Mesangial cell (primary cell): Measurements from ENCODE around the gene BPI. TPM values are rescaled to one million over a fixed set of nuclear protein-coding genes. Genes with fewer than 3 reads are reported as not detected.

Experiments
- total RNA-seq: library from RNA; depleted of rRNA; stranded (reverse); fragments of >200 nt; gene quantifications from 2 replicates; pipeline ENCODE4 v1.2.3, GENCODE V29; 2015

The BPI gene
- 0.33 TPM in 1 of 2 replicates, not detected in the other for total RNA-seq

GRCh38 chr20:38303908-38304379, at the start of gene BPI:
Gene BPI, plus strand, starts transcription at chr20:38304156. Its CDS starts 68 bp downstream, at chr20:38304224.

GRCh38 chr20:38260378-38261053, 43.4 kb upstream of the BPI start, which contains the start of gene KIAA1755:
Gene KIAA1755, minus strand, starts transcription at chr20:38260735. Its CDS starts 235 bp downstream, at chr20:38260500.

GRCh38 chr20:38346247-38346651, 42.3 kb downstream of the BPI start, which contains the start of gene LBP:
Gene LBP, plus strand, starts transcription at chr20:38346482. Its CDS starts 35 bp downstream, at chr20:38346517.

Other genes starting within 250 kb of the BPI start
- 160 and 444 TPM in 2 replicates for gene TGM2, start 138.9 kb upstream of the BPI start, total RNA-seq
- gene KIAA1755, start 43.4 kb upstream of the BPI start, total RNA-seq, result 6.3 and 7.5 TPM in 2 replicates
- gene LBP, start 42.3 kb downstream of the BPI start, total RNA-seq, result not detected in 2 replicates
- 49.5 and 50.6 TPM in 2 replicates for gene SNHG17, start 131.2 kb downstream of the BPI start, total RNA-seq
- 17.7 and 17.8 TPM in 2 replicates for gene RALGAPB, start 168.7 kb downstream of the BPI start, total RNA-seq